NCI-H1436 treated with DMSO at 0.1 percent for 48 hours (cell line): ENCODE data around the gene C1QL1.
A peak's percentile ranks its signal among the peaks of the same experiment; 100 is the strongest.
"Not testable (repeated sequence)": the region's sequence is repeated elsewhere in the genome, so short reads cannot be mapped to it uniquely, and the experiment has no call there.

Experiments
- DNase-seq: peaks from one replicate; lab custom pipeline; 2025; lab: John Stamatoyannopoulos, UW

The C1QL1 gene

GRCh38 chr17:44961921-44962350, 6.2 kb downstream of the C1QL1 start:
- no peak for DNase-seq

GRCh38 chr17:44960691-44961090, 7.4 kb downstream of the C1QL1 start:
- no peak for DNase-seq

- no peak for DNase-seq
Measured at GRCh38 chr17:44959821-44960531, 8.1 kb downstream of the C1QL1 start.

- no peak for DNase-seq
Measured at GRCh38 chr17:44956998-44957981, 10.8 kb downstream of the C1QL1 start.

- no peak for DNase-seq
Measured at GRCh38 chr17:44955674-44956425, 12.3 kb downstream of the C1QL1 start.

- DNase-seq, result no peak
Measured at GRCh38 chr17:44952946-44953475, 15.1 kb downstream of the C1QL1 start.

- DNase-seq, result no peak
Measured at GRCh38 chr17:44948315-44948795, 19.7 kb downstream of the C1QL1 start.

- DNase-seq, result peak; percentile 94
Measured at GRCh38 chr17:44947461-44948314, 20.4 kb downstream of the C1QL1 start, which contains the start of gene KIF18B. TSS of gene KIF18B (minus strand) at chr17:44947773. CDS start at chr17:44936344, 11,429 bp downstream.

GRCh38 chr17:44945652-44946051, 22.5 kb downstream of the C1QL1 start:
- not testable (repeated sequence) for DNase-seq

GRCh38 chr17:44942456-44942855, 25.6 kb downstream of the C1QL1 start:
- no peak for DNase-seq

- no peak for DNase-seq
Measured at GRCh38 chr17:44941712-44942331, 26.3 kb downstream of the C1QL1 start.

GRCh38 chr17:44940768-44941167, 27.3 kb downstream of the C1QL1 start:
- no peak for DNase-seq

GRCh38 chr17:44940317-44940716, 27.8 kb downstream of the C1QL1 start:
- DNase-seq, result no peak

GRCh38 chr17:44935116-44935515, 33.0 kb downstream of the C1QL1 start:
- no peak for DNase-seq

- no peak for DNase-seq
Measured at GRCh38 chr17:44934745-44935105, 33.4 kb downstream of the C1QL1 start.

- no peak for DNase-seq
Measured at GRCh38 chr17:44933824-44934744, 34.0 kb downstream of the C1QL1 start.

- no peak for DNase-seq
Measured at GRCh38 chr17:44932787-44933097, 35.4 kb downstream of the C1QL1 start.

- no peak for DNase-seq
Measured at GRCh38 chr17:44932096-44932786, 35.9 kb downstream of the C1QL1 start.

- no peak for DNase-seq
Measured at GRCh38 chr17:44931376-44931775, 36.7 kb downstream of the C1QL1 start.
